ENCODE data around the gene ABR.

Gene ABR

GRCh38 chr17:1030684-1031532 lies 148.9 kb downstream of the ABR start:
- DNase-seq (ENCODE audit: low spot score): no peak

GRCh38 chr17:1029922-1030644 lies 149.7 kb downstream of the ABR start:
- DNase-seq (ENCODE audit: low spot score): no peak

- DNase-seq (ENCODE audit: low spot score): peak; percentile 62
Observed at GRCh38 chr17:1029196-1029921, 150.4 kb downstream of the ABR start.

- no peak for DNase-seq (ENCODE audit: low spot score)
Observed at GRCh38 chr17:1027044-1027443, 152.7 kb downstream of the ABR start.

GRCh38 chr17:1026599-1026975 lies 153.2 kb downstream of the ABR start:
- no peak for DNase-seq (ENCODE audit: low spot score)

GRCh38 chr17:1025733-1026598 lies 153.8 kb downstream of the ABR start:
- DNase-seq (ENCODE audit: low spot score): no peak

- DNase-seq (ENCODE audit: low spot score): no peak
Observed at GRCh38 chr17:1024076-1024475, 155.7 kb downstream of the ABR start.

GRCh38 chr17:1022278-1023024 lies 157.3 kb downstream of the ABR start:
- no peak for DNase-seq (ENCODE audit: low spot score)

- no peak for DNase-seq (ENCODE audit: low spot score)
Observed at GRCh38 chr17:1021147-1021546, 158.6 kb downstream of the ABR start.

- DNase-seq (ENCODE audit: low spot score): no peak
Observed at GRCh38 chr17:1019451-1019850, 160.3 kb downstream of the ABR start.

GRCh38 chr17:1018547-1018946 lies 161.2 kb downstream of the ABR start:
- no peak for DNase-seq (ENCODE audit: low spot score)

- DNase-seq (ENCODE audit: low spot score): no peak
Observed at GRCh38 chr17:1013729-1014090, 166.1 kb downstream of the ABR start.

GRCh38 chr17:1012823-1013728 lies 166.7 kb downstream of the ABR start:
- no peak for DNase-seq (ENCODE audit: low spot score)

- no peak for DNase-seq (ENCODE audit: low spot score)
Observed at GRCh38 chr17:1011760-1012735, 167.7 kb downstream of the ABR start.

- no peak for DNase-seq (ENCODE audit: low spot score)
Observed at GRCh38 chr17:1011138-1011537, 168.6 kb downstream of the ABR start.

GRCh38 chr17:1010586-1010985 lies 169.2 kb downstream of the ABR start:
- no peak for DNase-seq (ENCODE audit: low spot score)

GRCh38 chr17:1010086-1010450 lies 169.7 kb downstream of the ABR start:
- no peak for DNase-seq (ENCODE audit: low spot score)

- no peak for DNase-seq (ENCODE audit: low spot score)
Observed at GRCh38 chr17:1009229-1010085, 170.3 kb downstream of the ABR start.
